Measurements from ENCODE around the gene TMPRSS6.

Gene TMPRSS6

GRCh38 chr22:37144180-37144554, 34.7 kb upstream of the TMPRSS6 start:
- Histone ChIP-seq H3K27me3 (ENCODE audit: insufficient read depth, low read depth, severe bottlenecking) (no peaks in the 10 kb centered on the region), H3K4me3 (ENCODE audit: low read depth, low read length) (no peak overlapping the region), H3K27ac (no peak overlapping the region), H3K9me3 (ENCODE audit: severe bottlenecking) (no peaks in the 10 kb centered on the region), H3K36me3 (no peaks in the 10 kb centered on the region)
- DNase-seq: no peak
- no peak for TF ChIP-seq CTCF (IDR thresholded peaks at IDR 0.05; ENCODE audit: low read depth, low read length)

- Histone ChIP-seq H3K27me3 (ENCODE audit: insufficient read depth, low read depth, severe bottlenecking) (no peaks in the 10 kb centered on the region), H3K9me3 (ENCODE audit: severe bottlenecking) (no peaks in the 10 kb centered on the region), H3K27ac (no peak overlapping the region), H3K36me3 (no peaks in the 10 kb centered on the region), H3K4me3 (ENCODE audit: low read depth, low read length) (no peak overlapping the region)
- TF ChIP-seq CTCF (IDR thresholded peaks at IDR 0.05; ENCODE audit: low read depth, low read length): no peak
- DNase-seq: no peak
These were observed 32.5 kb upstream of the TMPRSS6 start for GRCh38 chr22:37141971-37142370.

- H3K27ac ChIP-seq: no peak overlapping the region
- no peak for DNase-seq
- no peak overlapping the region for H3K4me3 ChIP-seq (ENCODE audit: low read depth, low read length)
- H3K9me3 ChIP-seq (ENCODE audit: severe bottlenecking): no peaks in the 10 kb centered on the region
- H3K27me3 ChIP-seq (ENCODE audit: insufficient read depth, low read depth, severe bottlenecking): no peaks in the 10 kb centered on the region
- no peak for TF ChIP-seq CTCF (IDR thresholded peaks at IDR 0.05; ENCODE audit: low read depth, low read length)
- no peaks in the 10 kb centered on the region for H3K36me3 ChIP-seq
These were observed 32.0 kb upstream of the TMPRSS6 start for GRCh38 chr22:37141476-37141875.

GRCh38 chr22:37140686-37141323, 31.3 kb upstream of the TMPRSS6 start:
- Histone ChIP-seq H3K4me3 (ENCODE audit: low read depth, low read length) (no peak overlapping the region), H3K36me3 (no peaks in the 10 kb centered on the region), H3K9me3 (ENCODE audit: severe bottlenecking) (no peaks in the 10 kb centered on the region), H3K27ac (no peak overlapping the region), H3K27me3 (ENCODE audit: insufficient read depth, low read depth, severe bottlenecking) (no peaks in the 10 kb centered on the region)
- TF ChIP-seq CTCF (IDR thresholded peaks at IDR 0.05; ENCODE audit: low read depth, low read length): no peak
- no peak for DNase-seq

- peak; percentile 61 for DNase-seq
- peak; percentile 42; the same call in 1 of the 2 replicates for TF ChIP-seq CTCF (IDR thresholded peaks at IDR 0.05; ENCODE audit: low read depth, low read length)
- H3K36me3 ChIP-seq: no peaks in the 10 kb centered on the region
- no peaks in the 10 kb centered on the region for H3K27me3 ChIP-seq (ENCODE audit: insufficient read depth, low read depth, severe bottlenecking)
- no peaks in the 10 kb centered on the region for H3K9me3 ChIP-seq (ENCODE audit: severe bottlenecking)
- H3K4me3 ChIP-seq (ENCODE audit: low read depth, low read length): no peak overlapping the region
- no peak overlapping the region for H3K27ac ChIP-seq
These were observed 30.2 kb upstream of the TMPRSS6 start for GRCh38 chr22:37139762-37140161.

All from WERI-Rb-1 (cell line).